GM19452 (cell line): ENCODE measurements around the gene RCAN3.

Experiments
- ATAC-seq: cut with Tn5 transposase; IDR thresholded peaks from one replicate; pipeline ENCODE4 v1.9.1; 2021; ENCODE audit not compliant: unreplicated experiment

RCAN3 gene

DNA sequence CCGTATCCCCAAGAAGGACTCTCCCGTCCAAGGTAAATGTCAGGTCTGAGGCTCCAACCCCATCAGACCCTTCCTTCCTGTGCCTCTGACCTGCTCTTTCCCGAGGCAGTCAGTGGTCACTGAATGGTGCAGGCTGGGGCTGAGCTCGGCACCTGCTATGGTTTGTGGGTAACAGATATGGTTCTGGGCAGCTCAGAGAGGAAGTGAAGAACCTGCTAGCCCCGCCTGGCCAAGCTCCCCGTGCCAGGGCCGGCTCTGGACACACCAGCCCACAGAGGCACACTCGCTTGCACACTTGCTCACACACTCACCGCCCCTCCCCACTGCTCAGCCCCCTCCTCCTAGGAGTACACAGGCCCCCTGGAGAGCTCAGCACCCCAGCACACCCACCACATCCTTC is 69.7 kb downstream of the RCAN3 start:
- ATAC-seq: no peak

DNA sequence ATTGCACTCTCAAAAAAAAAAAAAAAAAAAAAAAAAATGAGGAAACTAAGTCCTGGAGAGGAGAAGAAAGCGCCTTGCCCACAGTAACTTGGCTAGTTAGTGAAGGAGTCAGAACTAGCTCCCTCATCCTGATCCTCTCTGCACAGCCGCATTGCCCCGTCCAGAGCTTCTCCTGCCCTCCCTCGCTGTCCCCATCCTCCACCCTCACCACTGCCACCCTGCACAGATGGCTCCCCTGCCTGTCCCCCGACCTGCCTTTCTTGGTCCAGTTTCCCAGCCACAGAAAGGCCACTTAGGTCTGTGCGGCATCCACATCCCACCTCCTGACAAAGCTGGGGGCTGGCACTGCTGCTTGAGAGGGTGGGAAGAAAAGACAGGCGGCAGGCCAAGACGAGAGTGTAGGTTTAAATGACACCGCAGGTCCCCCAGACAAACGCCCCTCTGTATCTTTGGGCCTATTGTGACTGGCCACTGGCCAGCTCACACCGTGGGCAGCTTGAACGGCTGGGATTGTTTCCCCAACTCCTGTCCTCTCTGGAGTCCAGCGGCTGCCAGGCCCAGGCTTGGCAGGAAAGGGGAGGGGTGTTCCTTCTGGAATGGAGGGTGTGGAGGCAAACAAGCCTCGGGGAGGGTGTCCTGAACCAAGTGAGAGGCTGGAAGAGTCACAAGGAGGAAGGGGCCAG is 73.4 kb downstream of the RCAN3 start:
- ATAC-seq: no peak

DNA sequence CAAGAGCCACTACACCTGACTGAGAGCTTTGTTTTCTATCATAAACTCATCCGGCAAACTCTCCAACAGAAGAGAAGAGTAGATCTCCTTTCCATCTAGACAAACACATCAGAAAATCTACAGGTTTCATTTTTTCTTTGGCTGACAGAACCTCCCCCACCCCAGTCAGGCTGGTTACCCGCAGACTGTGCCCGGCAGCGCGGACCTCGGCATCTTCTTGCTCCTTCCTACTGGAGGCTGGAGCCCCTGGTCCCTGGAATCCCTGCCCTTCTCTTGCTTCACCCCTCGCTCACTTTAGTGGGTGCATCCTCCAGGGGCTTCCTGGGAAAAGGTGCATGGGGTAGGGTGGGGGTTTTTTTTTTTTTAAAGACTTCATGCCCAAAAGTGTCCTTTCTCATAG is 76.2 kb downstream of the RCAN3 start:
- ATAC-seq: no peak

DNA sequence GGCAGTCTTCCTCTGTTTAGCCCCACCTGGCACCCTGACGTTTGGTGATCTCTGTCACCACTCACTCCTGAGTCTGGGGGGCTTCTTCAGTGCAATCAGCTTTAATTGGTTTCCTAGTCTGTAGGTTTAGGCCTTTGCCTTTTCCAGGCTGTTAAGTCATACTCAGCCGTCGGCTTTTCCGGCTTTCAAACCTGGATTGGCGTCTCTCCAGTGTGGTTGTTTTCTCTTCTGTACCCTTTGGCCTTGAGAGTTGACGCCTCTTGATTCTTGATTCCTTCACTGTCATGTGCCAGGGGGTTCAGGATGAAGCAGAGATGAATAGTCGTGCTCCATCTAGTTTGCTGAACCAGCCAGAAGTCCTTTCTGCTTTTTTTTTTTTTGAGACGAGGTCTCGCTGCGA is 78.1 kb downstream of the RCAN3 start:
- ATAC-seq: no peak

DNA sequence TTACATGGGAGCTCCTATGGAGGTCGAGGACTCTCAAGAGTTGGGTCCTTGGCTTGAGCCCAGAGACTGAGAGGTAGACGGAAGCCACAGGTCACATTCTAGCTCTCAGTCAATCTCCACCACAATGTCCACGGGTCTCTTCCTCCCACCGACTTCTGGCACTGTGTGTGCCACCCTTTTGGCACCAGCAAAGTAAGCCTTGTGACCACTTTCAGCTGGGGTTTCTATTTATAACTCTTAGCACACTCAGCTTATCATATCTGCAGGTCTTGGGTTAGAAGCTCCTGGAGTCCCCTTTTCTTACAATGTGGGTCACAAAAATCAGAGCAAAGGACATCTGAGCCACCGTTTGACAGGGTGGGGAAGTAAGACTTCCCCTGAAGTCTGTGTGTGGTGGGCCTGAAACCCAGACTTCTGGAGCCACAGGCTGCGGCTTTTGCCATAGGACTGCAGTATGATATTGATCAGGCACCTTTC is 81.6 kb downstream of the RCAN3 start:
- ATAC-seq: no peak

DNA sequence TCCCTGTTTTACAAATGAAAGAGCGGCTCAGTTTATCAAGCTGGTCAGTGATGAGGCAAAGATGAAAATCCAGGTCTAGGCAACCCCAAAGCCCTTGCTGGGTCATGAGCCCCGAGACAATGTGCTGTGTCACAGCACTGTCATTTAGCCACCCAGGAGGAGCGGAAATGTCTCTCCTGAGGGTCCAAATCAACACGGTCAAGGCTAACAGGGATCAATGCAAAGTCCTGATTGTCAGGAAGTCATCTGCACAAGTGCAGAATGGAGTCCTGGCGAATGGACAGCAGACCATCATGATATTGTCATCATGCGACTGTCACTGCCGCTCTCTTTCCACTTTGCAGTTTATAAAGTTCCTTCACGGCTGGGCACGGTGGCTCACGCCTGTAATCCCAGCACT is 83.5 kb downstream of the RCAN3 start:
- no peak for ATAC-seq

DNA sequence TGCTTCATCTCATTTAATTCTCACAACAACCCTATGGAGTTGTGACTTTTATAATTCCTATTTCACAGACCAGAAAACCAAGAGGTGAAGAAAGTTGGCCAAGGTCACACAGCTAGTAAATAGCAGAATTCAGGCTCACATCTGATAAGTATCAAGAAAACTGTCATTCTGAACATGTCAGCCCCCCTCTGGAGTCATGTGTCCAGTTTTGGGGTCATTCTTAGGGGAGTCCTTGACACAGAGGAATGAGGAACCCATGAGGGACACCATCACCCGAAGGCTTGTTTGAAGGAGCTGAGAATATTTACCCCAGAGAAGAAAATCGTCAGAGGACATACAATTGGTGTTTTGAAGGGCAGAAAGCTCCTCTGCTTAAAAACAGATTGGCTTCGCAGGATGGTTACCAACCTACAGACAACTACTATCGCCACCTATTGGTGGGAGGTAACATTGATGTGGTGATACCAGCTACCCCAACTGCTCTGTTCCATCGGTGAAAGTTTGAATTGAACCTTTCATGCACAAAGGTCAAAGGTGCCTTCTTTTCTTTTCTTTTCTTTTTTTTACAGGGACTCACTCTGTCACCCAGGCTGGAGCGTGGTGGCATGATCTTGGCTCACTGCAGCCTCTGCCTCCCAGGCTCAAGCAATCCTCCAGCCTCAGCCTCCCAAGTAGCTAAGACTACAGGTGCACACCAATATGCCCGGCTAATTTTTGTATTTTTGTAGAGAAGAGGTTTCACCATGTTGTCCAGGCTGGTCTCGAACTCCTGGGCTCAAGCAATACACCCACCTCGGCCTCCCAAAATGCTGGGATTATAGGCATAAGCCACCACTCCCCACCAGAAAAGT is 84.6 kb downstream of the RCAN3 start:
- no peak for ATAC-seq

DNA sequence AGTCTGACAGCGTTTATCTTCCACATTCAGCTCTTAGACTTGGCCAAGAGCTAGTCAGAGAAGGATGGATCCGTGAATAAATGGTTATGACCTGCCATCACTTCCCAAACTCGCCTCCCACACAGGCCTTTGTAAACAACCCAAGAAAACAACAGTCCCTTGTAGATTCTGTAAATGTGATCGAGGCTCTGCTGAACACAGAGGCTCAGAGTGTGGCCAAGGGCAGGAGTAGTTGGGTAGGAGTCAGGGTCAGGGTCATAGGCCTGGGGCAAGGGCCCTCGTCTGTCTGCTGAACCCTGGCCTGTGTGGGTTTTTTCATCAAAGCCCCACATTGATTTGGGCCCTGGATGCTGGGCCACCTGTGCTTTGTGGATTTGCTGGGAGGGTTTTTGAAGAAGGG is 85.9 kb downstream of the RCAN3 start:
- no peak for ATAC-seq

DNA sequence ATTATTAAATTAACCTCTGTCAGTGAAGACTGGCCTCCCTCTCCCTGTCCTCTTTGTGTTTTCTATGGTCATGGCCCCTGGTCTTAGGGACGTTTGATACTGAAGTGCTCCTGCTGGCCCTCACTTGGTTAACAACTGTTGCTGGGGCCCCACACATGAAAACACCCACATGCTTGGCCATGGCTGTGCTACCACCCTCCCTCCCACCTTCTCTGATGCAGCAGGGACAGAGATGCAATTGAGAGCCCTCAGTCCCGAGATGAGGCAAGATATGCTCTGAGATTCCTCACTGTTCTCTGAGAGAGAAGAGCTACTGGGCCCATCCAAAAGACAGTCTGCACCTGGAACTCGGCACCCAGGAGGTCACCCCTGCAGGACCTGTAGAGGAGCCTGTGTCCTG is 86.6 kb downstream of the RCAN3 start:
- ATAC-seq: no peak
